Measurements from ENCODE around the gene WDTC1.
A peak's percentile ranks its signal among the peaks of the same experiment; 100 is the strongest.

WDTC1 gene

DNA sequence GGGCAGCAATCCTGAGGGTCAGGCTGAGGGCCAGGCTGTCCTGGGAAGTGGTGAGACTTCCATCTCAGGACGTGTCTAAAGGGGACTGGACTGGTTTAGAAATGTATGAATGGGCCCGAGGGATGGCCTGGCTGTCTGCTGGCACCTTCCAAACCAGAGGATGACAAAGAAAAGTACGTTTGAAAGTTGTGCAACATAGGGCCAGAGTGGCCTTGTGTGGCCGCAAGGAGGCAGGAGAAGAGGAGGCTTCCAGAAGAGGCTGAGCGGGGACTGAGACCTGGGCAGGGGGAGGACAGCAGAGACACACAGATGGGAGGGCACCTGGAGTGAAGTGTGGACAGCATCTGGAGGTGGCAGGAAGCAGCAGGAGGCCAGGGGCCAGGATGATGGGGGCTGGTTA, 104.8 kb downstream of the WDTC1 start:
- DNase-seq, result no peak

DNA sequence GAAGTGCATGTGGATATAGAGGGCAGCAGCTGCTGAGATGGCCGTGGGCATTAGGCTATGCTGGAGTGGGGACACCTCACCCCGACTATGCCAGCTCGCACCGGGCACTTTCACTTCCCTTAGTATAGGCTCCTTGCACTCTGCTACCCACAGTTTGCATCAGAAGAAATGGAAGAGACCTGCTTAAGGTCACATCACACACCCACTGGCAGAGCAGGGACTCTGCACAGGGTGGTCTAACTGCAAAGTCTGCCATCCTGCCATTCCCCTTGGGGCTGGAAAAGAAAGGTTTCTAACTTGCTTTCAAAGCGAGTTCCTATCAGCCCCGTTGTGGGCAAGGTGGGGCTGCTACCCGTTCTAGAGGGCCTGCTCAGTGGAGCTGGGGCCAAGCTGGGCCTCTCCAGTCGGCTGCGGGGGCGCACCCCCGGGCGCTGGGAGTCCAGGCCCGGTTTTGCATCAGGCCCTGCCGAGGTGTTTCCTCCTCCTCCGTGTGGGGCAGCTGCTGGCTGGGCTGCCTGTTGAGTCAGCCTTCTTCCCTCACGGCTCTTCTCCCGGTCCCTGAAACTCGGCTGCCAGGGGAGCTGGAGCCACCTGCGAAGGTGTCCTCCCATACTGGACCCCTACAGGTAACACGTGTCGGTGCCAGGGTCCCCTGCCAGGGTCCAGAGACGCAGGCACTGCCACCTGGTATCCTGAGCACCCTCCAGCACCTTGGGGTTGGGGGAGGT, 107.3 kb downstream of the WDTC1 start, which contains the start of gene SYTL1:
SYTL1 (plus strand) TSS at position 498 of the 728 bp plus-strand sequence. CDS start 3,313 bp downstream, outside the sequence.
- peak; percentile 57 for DNase-seq

DNA sequence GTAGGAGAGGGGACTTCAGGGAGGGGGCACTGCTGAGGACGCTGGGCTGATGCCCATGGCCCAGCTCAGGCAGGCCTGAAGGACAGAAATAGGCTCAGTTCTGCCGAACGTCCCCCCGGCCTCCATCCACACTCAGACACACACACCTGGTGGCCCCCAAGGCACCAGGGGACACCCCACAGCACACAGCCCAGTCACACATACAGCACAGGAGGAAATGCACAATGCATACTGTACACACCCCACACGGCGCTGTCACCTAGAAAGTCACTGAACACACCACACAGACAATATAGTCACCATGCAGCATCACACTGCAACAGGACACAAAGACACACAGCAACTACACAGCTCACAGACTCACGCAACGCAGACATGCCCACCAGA, 108.0 kb downstream of the WDTC1 start:
- no peak for DNase-seq

GRCh38 chr1:27342778-27343638, 108.6 kb downstream of the WDTC1 start:
- no peak for DNase-seq

DNA sequence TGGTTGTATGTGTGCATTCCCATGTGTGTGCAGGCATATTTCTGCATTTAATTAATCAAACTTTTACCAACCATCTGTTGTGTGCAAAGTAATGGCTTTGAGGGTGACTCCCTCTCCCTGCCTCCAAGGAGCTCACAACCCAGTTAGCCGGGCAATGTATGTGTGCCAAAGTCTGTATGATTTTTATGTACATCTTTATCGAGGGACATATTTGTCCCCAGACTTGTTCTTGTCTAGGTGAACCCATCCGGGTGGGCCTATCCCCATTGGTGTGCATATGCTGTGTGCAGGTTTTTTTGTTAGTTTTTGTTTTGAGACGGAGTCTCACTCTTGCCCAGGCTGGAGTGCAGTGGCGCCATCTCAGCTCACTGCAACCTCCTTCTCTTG, 109.2 kb downstream of the WDTC1 start:
- DNase-seq, result no peak

DNA sequence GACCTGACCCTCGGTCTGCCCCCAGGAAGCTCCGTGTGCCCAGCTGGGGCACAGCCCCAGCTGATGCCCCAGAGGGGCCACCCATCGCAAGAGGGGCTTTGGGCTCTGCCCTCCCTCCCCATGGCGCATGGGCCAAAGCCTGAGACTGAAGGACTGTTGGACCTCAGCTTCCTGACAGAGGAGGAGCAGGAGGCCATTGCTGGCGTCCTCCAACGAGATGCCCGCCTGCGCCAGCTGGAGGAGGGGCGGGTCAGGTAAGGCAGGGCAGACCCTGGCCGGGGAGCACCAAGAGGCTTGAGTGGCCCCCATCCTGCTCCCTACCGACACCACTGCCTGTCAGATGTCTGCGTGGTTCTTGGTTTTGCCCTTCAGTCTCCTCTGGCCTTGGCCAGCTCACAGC, 110.8 kb downstream of the WDTC1 start:
- DNase-seq, result no peak

- no peak for DNase-seq
Observed at GRCh38 chr1:27346357-27346756, 111.9 kb downstream of the WDTC1 start.

GRCh38 chr1:27346991-27347624, 112.7 kb downstream of the WDTC1 start:
- no peak for DNase-seq

DNA sequence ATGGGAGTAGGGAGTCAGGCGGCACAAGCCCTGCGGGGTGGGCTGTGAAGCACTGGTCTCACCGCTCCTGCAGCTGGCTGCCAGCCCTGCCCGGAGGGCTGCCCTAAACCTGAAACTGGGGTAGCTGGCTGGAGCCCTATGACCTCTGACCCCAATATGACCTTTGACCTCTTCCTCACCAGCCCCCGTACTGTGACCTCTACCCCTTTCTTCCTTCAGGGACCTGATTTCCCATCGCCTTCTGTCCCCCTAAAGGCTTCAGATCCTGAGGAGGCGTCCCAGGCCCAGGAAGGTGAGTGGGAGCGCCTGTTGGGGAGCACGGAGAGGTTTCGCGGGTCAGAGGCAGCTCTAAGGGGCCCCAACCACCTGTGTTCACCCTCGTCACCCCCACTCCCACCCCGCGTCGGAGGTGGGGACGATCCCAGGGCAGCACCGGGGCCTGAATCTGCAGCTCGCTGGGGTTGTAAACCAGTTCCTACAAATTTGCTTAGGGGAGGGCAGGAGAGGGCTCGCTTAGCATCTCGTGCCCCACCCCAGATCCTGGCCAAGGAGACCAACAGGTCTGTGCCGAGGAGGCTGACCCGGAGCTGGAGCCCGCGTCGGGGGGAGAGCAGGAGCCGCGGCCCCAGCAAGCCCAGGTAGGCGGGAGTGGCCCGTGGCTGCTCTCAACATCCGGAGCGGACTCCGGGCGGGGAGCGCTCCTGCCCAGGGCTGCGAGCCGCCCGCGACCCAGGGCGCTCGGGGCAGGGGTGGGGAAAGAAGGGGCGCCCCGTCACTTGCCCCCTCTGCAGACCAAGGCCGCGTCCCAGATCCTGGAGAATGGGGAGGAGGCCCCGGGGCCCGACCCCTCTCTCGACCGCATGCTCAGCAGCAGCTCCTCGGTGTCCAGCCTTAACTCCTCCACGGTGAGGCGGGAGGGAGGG, 114.7 kb downstream of the WDTC1 start:
- no peak for DNase-seq

DNA sequence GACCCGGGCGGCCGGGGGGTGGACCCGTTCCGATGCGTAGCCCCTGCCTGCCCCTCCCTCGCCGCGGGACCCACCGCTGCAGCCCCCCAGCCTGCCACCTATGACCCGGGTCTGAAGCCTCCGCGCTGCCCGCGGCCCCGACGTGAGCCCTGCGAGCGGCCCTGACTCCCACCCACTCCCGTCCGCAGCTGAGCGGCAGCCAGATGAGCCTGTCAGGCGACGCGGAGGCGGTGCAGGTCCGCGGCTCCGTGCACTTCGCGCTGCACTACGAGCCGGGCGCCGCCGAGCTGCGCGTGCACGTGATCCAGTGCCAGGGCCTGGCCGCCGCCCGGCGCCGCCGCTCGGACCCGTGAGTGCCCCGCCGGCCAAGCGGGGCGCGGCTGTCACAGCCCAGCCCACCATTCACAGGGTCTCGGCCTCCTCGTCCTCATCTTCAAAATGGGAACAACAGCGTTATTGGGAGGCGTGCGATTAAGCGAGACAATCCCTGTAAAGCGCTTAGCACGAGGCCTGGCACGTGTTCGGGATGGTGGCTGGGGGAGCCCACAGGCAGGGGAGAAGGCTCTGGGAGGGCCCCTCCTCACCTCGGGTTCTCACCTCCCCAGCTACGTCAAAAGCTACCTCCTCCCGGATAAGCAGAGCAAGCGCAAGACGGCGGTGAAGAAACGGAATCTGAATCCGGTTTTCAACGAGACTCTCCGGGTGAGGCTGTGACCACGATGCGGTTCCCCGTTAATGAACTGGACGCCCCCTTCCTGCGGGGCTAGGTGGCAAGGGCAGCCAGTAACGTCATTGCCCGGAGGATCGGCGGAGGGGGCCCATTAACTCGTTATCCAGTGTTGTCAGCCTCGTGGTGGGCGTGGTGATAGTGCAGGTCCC, 115.6 kb downstream of the WDTC1 start:
- DNase-seq, result no peak

DNA sequence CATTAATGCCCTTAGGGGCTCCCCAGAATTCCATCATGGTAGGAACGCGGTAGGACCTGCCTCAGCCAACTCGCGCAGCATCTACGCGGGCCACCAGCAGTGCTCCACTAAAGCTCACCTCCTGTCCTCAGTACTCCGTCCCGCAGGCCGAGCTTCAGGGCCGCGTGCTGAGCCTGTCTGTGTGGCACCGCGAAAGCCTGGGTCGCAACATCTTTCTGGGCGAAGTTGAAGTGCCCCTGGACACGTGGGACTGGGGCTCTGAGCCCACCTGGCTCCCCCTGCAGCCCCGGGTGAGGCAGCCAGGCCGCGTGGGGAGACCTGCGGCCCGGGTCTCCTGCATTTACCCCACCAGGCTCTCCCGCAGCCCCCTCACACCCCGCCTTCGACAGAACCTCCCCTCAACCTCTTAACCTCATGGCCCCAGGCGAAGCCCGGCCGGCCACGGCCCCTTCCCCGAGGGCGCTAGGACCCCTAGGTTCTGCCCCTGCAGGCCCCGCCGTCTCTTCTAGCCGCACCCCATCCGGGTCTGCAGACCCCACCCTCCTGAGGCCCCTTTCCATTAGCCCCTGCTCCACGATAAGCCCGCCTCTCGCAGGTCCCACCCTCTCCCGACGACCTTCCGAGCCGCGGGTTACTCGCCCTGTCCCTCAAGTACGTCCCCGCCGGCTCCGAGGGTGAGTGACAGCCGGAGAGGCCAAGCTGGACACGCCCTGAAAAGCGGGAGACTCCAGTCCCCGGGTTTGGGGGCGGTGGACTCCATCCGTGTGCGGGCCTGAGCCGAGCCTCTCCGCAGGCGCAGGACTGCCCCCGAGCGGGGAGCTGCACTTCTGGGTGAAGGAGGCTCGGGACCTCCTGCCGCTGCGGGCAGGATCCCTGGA, 116.5 kb downstream of the WDTC1 start:
- no peak for DNase-seq

- no peak for DNase-seq
Observed at GRCh38 chr1:27351541-27352107, 117.2 kb downstream of the WDTC1 start.

- no peak for DNase-seq
Observed at GRCh38 chr1:27353166-27353565, 118.7 kb downstream of the WDTC1 start.

GRCh38 chr1:27353629-27354028, 119.2 kb downstream of the WDTC1 start:
- no peak for DNase-seq

DNA sequence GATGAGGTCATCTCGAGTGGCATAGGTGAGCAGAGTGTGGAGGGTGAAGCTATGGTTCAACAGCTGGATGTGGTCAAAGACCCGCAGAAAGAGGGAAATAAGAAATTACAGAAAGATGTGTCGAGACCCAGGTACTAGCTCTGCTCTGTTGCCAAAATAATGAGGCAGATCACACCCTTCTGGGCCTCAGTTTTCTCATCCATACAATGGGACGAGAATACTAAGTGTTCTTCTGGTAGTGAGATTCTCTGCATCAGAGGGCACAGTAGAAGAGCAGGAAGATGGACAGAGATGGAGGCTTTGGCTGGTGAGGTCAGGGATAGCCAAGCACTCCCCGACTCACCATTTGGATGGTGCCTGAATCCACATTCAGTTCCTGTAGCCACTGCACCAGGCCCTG, 121.3 kb downstream of the WDTC1 start:
- DNase-seq, result no peak

- DNase-seq, result no peak
Observed at GRCh38 chr1:27356277-27356618, 121.8 kb downstream of the WDTC1 start.

GRCh38 chr1:27356619-27357280, 122.3 kb downstream of the WDTC1 start:
- DNase-seq, result no peak

DNA sequence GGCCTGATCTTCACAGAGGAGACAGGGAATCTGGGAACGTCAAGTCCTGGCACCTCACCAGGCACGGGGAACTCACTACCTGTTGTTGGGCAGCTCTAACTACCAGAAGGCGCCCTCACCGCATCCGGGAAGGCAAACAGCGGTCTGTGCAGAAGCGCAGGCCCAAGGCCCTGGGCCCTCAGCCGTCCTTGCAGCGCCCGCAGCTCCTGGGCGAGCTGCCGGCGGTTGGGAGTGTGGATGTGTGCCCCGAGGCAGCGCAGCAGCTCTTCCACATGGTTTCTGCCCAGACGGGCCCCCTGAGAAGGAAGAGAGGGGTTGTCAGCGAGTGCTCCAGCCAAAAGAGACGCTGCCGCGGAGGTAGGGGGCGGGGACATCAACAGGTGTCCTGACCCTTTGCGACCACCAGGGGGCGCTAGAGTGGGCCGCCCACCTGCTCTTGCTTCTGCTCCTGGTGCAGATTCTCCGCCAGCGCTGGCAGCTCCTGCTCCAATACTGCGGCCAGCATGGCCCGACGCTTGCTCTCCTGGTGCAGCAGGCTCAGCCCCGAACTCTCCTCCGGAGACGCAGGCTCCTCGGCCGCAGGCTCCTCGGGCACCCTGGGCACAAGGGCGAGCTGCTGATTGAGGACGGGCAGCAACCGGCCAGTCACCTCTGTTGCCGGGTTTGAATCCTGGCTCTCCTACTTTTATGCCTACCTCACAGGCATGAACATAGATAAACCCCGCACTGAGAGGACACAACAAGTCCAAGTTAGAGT, 123.0 kb downstream of the WDTC1 start:
- peak; percentile 62 for DNase-seq
